Measurements from ENCODE around the gene MOB4.
"Not testable (repeated sequence)": the region's sequence is repeated elsewhere in the genome, so short reads cannot be mapped to it uniquely, and the experiment has no call there.

MOB4 gene

DNA sequence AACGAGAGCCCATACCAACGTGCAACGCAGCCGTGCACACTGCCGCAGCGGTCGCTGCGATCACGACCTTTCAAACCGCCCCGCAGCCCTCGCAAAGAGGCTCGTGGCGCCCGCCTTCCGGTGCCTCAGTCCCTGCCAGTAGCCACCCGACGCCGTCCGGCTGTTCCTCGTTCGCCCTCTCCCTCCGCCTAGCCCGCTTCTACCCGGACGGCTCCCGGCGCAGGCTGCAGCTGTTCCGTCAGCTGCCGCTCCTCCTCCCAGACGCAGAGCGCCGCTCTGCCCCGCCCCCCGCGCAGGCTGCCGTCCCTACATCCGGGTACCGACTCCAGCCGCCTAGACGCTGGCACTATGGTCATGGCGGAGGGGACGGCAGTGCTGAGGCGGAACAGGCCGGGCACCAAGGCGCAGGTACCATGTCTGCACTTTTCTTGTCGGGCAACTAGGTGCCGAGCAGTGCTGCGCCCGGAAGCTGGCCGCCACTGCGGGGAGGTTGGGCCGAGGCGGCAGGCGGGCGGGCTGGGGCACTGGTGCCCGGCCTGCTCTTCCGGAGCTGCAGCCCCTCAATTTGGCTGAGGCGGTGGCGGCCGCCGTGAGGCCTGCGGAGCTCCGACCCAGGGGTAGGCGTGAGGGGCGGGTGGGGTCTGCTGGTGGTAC lies at the start of gene MOB4:
MOB4 (plus strand) TSS at position 328 of the 654 bp plus-strand sequence; CDS start at position 349, 21 bp downstream.
- DNase-seq, result peak; percentile 20

DNA sequence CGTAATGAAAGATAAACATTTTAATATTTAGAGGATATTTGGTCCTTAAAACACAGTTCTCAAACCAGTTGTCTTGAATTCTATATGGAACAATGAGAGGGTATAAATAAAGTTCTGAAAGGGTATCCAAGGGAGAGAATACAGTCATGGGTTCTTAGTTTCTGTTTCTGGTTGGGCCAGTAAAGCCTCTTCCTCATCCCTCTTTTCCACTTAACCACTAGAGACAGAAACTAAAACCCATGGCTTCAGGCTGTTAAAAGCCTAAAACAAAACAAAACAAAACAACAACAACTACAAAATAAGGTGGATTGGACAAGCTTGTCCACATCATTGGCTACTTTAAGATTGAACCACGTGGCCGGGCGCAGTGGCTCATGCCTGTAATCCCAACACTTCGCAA lies 43.7 kb upstream of the MOB4 start:
- DNase-seq, result no peak

DNA sequence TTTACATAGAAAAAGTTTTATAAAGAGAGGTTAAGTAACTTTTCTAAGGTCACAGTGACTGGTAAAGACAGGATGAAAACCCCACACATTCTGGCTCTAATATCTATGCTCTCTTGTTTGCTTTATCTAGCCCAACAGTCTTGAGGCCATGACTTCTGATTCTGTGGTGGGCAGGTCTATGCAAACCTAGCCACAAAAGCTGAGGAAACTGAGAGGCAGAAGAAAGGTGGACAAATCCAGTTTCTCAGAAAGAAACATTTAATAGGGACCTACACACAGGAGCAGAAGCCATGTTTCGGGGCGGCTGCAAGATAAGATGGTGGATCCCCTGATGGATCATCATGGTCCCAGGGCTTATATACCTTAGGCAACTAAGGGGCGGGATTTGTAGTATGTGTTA lies 38.1 kb upstream of the MOB4 start:
- no peak for DNase-seq

DNA sequence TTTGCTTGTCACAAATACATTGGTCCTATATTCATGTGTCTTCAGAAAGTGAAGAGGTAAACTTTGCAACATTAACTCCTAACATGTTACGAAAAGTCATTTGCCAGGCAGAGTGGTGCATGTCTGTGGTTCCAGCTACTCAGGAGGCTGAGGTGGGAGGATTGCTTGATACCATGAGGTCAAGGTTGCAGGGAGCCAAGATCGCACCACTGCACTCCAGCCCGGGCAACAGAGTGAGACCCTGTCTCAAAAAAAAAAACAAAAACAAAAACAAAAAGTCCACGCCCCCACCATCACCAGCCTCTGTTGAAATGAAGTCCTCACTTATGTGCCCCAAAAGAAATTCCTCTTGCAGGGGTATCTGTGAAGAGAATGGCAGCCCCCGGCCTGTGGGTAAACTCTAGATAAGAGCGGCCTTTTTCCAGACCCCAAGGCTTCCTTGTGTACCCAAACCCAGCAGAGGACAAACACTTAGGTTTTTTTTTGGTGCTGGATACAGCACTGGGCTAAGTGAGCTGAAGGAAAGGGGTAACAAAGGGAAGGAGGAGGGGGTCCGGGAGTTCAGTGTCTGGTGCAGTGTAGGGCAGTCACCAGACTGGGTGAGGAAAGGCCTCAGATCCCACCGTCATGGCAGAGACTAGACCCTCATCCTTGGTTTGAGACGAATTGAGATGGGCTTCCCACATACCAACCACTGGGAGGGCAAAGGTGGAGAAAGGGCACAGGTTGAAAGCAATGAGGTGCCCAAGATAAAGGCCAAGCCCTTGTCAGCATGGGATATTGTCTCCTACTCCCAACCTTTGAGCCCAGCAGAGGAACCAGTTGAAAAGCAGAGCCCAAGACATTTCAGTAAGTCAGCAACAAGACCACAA lies 35.5 kb upstream of the MOB4 start:
- no peak for DNase-seq

DNA sequence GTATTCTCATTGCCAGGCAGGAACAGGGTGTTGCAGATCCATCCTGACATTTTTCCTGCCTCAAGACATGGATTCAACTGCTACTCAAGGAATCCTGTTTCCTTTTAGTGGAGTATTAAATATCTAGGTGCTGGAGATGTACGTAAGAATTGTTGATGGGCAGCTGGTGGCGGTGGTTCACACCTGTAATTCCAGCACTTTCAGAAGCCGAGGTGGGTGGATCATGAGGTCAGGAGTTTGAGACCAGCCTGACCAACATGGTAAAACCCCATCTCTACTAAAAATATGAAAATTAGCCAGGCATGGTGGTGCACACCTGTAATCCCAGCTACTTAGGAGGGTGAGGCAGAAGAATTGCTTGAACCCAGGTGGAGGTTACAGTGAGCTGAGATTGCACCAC lies 31.6 kb upstream of the MOB4 start:
- not testable (repeated sequence) for DNase-seq

DNA sequence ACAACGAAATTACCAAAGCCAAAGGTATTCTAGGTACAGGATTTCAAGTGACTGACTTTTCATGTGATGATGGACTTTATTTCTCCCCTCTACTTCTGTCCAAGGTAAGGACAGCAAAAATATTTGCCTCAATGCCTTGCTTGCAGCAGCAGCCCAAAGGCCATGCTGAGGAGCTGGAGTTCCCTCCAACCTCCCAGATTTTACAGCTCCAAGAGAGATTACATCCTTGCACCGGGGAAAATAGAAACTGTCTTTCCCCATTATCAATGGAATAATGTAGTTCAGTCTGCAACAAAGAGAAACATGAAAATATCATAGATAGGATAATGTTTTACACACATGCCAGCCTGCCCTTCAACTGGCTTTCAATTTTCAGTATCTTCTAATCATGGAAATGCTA lies 29.7 kb upstream of the MOB4 start:
- no peak for DNase-seq

DNA sequence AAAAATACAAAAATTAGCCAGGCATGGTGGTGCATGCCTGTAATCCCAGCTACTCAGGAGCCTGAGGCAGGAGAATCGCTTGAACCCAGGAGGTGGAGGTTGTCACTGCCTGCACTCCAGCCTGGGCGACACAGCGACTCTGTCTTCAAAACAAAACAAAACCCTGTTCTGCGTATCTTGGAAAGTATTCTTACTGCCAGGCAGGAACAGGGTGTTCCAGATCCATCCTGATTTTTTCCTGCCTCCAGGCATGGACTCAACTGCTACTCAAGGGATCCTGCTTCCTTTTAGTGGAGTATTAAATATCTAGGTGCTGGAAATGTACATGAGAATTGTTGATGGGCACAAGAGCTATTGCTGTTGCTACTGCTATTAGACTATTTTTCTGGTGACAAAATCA lies 28.5 kb upstream of the MOB4 start:
- DNase-seq, result no peak

DNA sequence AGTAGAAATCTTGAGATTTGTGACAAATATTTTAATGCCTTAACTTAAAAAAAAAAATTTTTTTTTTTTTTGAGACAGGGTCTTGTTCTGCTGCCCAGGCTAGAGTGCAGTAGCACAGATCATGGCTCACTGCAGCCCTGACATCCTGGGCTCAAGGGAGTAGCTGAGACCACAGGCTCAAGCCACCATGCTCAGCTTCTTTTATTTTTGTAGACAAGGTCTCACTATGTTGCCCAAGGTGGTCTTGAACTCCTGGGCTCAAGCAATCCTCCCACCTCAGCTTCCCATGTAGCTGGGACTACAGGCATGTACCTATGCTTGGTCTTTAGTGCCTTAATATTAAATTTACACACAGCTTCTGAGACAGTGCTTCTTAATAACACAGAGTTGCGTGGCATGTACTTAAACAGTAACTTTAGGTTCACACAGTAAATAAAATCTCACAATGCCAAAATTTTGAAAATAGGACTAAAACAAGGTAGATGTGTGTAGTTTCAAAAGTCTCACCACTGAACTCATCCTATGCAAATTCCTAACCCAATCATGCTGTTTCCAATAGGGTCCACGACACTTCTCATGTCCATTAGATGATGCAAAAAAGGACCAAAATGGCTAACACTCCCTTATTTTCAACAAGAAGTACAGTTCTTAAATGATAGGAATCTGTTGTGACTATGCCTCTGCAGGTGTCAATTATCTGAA lies 20.3 kb upstream of the MOB4 start:
- no peak for DNase-seq

DNA sequence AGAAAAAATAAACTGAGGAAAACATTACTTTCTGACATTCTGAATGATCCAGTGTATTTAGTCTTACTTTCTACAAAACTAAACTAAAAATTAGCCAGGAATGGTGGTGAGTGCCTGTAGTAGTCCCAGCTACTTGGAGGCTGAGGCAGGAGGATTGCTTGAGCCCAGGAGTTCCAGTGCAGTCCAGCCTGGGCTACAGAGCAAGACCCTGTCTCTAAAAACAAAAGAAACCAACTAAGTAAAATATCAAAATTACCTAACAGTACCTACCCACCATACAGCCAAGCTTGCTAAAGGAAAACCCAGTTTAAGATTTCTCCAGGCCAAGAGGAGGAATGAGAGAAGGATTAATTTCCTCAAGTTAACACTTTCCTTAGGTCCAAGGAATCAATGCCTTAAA lies 19.2 kb upstream of the MOB4 start:
- DNase-seq, result no peak

DNA sequence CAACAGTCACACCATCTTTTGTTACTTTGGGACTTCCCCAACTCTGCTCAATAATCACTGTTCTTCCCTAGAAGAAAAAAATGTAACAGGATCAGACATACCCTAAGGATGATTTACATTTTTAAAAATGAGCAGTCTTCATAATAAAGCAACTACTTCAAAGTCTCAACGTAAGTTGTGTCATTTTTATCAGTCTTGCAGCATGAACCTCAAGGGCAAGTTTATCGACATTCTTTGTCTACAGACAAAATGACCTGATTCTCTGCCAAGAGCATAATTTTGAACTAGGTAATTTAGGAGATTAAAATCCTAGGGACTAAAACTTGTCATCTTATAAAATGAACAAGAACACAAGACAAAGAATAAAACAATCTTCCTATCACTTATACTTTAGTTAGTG lies 18.5 kb upstream of the MOB4 start:
- DNase-seq, result no peak

DNA sequence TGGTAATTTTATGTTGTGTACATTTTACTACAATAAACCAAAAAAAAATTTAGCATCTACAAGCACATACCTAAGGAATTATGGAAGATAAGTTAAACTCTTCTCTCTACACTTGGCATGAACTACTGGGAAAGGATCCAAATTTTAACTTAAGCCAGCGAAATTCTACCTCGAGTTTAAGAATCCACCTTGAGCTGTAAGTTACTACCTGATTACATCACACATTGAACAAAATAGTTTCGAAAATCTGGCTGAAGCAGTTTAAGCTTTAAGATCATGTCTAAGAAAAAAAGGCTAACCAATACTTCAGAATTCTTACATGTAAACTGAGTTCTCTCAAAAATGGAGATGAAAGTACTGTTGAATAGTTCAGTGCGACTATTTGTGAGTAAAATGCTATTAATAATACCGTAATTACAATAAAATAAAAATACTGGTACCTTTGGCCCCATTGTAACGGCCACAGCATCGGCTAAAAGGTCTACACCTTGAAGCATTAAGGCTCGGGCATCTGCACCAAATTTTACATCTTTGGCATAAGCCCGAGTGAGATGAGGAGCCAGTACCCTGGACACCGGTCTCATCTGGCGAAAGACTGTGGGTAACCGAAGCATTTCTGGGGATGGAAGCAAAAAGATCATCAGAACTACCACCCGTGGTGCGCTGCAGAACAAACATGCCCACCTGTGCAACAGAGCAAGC lies 17.5 kb upstream of the MOB4 start:
- DNase-seq, result no peak

DNA sequence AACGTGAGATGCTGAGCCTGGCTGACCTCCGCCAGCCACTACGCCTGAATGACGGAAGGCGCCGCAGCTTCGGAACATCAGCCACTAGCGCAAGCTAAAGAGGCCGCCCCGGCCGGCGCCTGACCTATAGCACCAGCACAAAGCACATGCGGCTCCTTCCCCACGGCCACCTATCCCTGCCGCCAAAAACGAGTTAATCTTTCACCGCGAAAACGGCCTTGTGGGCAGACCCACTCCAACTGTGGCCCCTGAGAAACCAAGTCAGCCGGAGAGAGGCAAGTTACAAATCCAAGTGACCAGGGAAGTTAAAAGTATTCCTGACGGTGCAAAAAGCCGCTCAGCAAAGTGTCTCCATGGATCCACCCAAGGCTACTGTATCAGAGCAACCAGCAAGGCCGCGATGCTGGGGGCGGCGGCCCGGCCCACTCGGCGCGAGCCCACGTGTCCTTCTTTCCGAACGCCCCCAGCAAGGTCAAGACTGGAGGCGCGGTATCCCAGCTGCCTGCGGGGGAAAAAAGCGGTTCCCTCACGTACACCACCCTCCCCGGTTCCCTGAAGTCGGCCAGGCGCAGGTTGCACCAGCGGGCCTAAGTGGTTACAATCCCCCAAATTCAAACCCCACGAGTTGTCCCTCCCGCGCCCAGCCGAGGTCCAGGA lies 16.8 kb upstream of the MOB4 start:
- no peak for DNase-seq

DNA sequence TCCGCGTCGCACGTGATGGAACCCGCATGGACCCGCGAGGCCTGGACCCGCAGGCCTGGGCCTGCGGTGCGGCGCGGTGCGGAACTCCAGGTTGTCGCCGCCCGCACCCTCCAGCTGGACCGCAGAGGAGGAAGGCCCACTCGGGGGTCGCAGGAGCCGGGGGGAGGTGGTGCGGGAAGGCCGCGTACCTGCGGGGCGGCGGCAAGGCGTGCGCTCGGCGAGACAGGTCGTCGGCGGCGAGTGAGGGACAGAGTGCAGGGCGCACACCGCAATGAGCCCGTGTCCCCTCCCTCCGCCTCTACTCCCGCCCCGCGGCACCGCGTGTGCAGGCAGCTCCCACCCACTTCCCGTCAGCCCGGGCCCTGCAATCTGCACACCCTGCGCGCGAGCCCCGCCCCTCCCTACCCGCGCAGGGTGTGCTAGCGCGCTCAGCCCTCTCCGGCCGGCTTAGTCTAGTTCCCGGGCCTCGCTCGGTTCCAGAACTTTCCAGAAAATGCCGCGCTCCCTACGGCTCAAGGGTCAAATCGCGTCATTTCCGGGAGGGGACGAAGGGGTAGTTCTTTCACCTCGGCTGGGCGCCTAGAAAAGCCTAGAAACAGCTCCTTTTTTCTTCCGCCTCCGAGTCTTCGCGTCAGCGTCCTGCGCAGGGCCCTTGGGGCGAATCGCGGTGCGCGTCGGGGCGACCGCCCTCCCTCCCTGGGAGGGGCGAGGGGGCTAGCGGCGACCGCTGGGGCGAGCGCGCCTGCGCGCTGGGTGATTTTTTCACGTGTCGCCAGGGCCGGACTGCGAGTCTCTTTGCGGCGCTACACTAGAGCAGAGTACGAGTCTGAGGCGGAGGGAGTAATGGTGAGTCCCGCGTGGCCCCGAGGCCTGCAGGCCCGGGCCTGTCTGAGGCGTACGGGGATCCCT lies 16.0 kb upstream of the MOB4 start, which contains the start of the genes HSPD1 and HSPE1:
HSPD1 (minus strand) TSS at position 247 of the 909 bp plus-strand sequence. CDS start 992 bp downstream, outside the sequence.
HSPE1 (plus strand) TSS at position 786 of the 909 bp plus-strand sequence; CDS start at position 844, 58 bp downstream.
- DNase-seq, result peak; percentile 62

DNA sequence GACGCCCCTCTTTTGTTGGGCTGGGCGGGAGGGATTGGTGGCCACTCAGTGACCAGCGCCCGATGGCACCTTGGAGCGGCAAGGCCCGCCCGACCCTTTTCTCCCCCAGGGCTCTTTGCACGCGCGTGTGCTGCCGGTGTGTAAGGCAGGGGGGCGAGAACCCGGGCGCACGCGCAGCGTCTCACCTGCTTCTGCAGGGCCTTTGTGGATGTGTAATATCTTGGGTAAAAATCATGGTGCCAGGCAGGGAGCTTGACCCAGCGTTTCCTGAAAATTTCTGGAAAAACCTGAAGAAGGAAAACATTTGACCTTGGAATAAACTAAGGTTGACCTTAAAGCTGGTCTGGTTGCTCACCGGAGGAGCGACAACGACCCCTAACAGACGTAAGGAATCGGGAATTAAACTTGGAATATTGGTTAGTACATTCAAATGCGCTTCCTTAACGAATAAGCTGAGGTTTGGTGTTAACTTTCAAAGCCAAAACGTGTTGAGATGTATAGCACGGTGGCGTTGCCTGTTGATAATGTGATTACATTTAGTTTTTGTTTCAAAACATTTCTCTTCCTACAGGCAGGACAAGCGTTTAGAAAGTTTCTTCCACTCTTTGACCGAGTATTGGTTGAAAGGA lies 15.2 kb upstream of the MOB4 start:
- DNase-seq, result no peak

DNA sequence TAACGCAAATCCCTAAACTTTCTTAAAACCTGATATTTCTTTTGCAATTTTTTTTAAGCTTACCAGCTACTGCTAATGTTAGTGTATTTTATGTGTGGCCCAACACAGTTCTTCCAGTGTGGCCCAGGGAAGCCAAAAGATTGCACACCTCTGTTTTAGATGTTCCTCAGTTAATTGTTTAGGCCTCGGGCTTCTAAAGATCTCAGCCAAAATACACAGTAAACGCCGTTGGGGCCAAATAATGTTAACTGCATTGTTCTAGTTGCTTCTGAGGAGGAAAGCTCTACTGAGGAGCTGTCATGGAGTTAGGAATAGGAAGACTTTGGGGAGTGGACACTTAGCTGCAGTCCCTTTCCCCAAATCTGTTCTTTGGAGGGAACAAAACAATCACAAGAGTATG lies 13.7 kb upstream of the MOB4 start:
- DNase-seq, result no peak

DNA sequence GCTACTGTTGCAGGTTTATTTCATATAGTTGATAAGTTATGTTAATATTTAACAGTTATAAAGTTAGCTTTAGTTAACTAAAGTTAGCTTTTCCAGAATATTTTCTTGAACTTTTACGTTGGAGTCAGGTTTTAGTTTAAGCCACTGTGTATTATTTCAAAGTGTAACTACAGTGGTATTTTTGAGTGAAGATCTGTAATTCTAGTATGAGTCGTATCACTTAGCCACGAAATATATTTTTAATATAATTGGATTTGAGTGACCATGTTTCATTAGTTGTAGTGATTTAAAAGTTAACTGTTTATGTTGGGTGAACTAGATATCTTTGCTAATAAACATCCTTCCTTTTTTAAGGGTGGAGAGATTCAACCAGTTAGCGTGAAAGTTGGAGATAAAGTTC lies 13.2 kb upstream of the MOB4 start:
- DNase-seq, result no peak

DNA sequence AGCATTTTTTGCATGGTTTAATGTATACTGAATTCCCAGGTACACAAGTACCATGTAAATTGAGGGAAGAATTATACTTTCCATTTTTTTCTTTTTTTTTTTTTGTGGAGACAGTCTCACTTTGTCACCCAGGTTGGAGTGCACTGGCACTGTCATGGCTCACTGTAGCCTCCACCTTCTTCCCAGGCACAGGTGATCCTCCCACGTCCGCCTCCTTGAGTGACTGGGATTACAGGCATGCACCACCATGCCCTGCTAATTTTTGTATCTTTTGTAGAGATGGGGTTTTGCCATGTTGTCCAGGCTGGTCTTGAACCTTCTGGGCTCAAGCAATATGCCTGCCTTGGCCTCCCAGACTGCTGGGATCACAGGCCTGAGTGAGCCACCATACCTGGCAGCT lies 11.9 kb upstream of the MOB4 start:
- DNase-seq, result no peak

DNA sequence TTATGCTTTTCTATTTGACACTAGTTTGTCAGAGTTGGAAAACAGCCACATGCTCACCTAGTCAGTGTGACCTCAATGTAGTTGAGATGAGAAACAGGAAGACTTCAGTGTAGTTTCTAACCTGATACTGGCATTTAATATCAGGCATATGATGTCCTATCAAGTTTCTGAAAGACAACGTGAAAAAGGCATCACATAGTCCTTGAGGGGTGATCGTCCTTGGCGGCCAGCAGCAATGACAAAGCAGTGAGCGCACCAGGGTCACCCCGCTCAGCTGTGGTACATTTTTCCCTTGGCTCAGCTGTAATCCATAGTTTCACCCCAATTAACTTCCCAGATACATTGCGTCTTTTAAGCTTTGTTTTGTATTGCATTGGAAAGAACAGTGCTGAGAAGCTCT lies 11.4 kb upstream of the MOB4 start:
- DNase-seq, result no peak

DNA sequence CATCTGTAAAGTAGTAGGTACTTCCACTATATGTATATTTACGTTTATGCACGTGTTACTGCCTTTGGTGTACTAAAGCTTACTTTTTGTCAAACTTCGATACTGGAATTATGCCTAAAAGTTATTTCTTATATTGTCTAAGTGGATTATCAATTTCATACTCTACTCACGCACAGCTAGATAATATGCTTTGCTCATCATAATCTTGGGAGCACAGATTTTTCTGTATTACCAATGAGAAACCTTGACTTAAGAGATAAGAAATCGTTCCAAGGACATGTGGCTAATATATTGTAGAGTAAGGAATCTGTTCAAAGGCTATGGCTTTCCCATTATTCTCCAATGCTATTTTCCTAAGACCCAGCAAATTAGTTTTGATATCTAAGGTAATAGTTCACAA lies 9.2 kb upstream of the MOB4 start:
- no peak for DNase-seq

DNA sequence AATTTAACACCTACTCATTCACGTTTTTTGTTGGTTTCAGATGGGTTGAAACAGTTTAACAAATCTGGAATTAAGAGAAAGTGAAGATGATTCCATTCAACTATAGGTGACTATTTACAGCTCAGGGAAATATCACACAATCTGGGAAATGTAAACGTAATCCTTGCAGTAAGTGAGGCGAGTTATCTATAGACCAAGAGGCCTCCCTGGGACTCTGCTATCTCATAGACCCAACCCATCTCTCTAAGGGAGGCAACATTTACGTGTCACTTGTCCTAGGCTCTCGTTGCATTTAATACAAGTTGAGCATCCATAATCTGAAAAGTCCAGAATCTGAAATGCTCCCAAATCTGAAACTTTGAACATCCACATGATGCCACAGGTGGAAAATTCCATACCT lies 2.0 kb upstream of the MOB4 start:
- DNase-seq, result no peak

DNA sequence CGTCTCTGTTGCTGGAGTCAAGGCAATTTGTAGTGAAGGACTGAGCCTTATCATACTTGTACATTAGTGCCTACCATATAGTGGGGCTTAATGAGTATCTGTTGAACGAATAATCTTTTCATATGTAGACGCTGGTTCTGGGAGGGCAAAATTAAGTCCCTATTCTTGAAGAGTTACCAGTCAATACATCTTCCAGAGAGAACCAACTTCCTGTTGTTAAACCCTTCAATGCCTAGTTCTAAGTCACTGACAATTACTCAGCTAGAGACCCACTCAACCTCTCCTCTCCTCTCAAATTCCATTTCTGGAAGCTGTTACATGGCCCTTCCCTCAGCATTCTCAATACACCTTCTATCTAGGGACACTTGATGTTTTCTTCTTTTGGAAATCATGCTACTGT lies 1.1 kb upstream of the MOB4 start:
- peak; percentile 10 for DNase-seq

All from NCI-H187 treated with DMSO at 0.1 percent for 48 hours (cell line).